OCI-LY1 (cell line): ENCODE measurements around the gene GAL3ST2.

Experiments
- EZH2 ChIP-seq: fragments of 200-600 bp; sonication (generic), shearing (Covaris generic); IDR thresholded peaks from 2 replicates; pipeline ENCODE4 v1.8.0; 2017; ENCODE audit warnings: borderline replicate concordance, mixed run types, mild to moderate bottlenecking, antibody characterized with exemption, low read length, moderate library complexity, mixed read lengths
- TF ChIP-seq, protein P1 (sequence below): fragments of 200-600 bp; sonication (generic), shearing (Covaris generic); IDR thresholded peaks from 2 replicates; pipeline ENCODE4 v1.5.1; 2017; ENCODE audit warnings: mild to moderate bottlenecking, antibody characterized with exemption, low read length, moderate library complexity, mixed read lengths

DNA sequence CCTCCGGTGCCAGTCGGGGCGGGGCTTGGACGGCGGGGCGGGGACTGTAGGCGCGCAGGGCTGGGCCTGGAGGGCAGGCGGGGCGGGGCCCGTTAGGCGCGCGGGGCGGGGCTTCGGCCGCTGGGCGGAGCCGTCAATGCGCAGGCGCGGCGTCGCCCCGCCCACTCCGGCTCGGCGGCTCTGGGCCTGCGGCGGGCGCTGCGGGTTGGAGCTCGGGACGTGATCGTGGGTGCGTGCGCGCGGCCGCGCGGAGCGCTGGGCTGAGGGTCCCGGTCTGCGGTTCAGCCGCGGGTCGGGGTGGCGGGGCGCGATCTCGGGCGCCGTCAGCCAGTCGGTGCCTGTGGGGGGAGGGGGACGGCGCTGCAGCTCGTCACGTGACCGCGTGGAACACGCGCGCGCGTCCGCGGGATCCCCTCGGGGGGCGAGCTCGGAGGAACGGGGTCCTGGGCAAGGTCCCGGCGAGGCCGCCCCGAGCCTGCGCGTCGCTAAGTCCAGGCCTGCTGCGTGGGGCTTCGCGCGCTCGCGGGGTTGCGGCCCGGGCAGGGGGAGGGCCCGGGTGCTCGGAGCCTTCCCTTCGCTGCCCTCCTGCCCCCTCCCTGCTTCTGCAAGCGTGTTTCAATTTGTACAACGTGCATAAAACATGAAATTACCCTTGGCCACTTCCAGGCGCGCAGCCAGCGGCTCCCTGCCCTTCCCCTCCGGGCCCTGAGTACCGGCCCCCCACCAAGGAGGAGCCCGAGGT, 42.0 kb upstream of the GAL3ST2 start, which contains the start of gene D2HGDH:
- TF ChIP-seq, protein P1, sequence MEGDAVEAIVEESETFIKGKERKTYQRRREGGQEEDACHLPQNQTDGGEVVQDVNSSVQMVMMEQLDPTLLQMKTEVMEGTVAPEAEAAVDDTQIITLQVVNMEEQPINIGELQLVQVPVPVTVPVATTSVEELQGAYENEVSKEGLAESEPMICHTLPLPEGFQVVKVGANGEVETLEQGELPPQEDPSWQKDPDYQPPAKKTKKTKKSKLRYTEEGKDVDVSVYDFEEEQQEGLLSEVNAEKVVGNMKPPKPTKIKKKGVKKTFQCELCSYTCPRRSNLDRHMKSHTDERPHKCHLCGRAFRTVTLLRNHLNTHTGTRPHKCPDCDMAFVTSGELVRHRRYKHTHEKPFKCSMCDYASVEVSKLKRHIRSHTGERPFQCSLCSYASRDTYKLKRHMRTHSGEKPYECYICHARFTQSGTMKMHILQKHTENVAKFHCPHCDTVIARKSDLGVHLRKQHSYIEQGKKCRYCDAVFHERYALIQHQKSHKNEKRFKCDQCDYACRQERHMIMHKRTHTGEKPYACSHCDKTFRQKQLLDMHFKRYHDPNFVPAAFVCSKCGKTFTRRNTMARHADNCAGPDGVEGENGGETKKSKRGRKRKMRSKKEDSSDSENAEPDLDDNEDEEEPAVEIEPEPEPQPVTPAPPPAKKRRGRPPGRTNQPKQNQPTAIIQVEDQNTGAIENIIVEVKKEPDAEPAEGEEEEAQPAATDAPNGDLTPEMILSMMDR: no peak
- TF ChIP-seq EZH2: no peak
